ENCODE measurements around the gene PFAS.

The PFAS gene

GRCh38 chr17:8284126-8284525, 35.0 kb downstream of the PFAS start:
- TF ChIP-seq CTCF (IDR thresholded peaks at IDR 0.05; ENCODE audit: borderline replicate concordance, insufficient read depth, low read depth, low read length): no peak
- no peak overlapping the region for H3K4me3 ChIP-seq (ENCODE audit: low read depth, low read length)

GRCh38 chr17:8285270-8286181, 36.4 kb downstream of the PFAS start:
- TF ChIP-seq CTCF (IDR thresholded peaks at IDR 0.05; ENCODE audit: borderline replicate concordance, insufficient read depth, low read depth, low read length): no peak
- H3K4me3 ChIP-seq (ENCODE audit: low read depth, low read length): no peak overlapping the region

DNA sequence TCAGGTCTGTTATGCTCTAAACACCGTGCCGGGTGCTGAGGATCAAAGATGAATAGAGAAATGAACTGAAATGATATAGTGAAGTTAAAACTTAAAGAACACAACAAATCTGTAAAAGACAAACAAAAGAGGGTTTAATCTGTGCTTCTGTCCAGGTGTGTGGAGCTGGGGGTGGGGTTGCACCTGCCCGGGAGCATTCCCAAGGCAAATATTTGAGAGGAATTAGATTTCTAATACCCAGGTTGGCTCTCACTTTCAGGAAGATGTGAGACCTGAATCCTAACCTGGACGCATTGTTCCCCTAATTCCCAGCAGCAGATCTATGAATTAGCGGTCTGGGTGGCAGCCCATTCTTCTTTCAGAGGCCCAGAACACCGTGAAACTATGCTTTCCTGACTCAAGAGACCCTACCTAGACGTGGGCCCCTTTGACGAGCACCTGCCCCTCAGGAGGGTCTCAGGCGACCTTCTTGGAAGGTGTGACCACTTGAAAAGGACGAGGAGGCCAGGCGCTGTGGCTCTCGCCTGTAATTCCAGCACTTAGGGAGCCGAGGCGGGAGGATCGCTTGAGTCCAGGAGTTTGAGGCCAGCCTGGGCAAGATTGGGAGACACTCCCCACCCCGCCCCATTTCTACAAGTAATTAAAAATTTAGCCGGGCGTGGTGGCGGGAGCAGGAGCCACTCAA, 38.7 kb downstream of the PFAS start:
- TF ChIP-seq CTCF (IDR thresholded peaks at IDR 0.05; ENCODE audit: borderline replicate concordance, insufficient read depth, low read depth, low read length): no peak
- H3K4me3 ChIP-seq (ENCODE audit: low read depth, low read length): peak overlapping the region; percentile 68

DNA sequence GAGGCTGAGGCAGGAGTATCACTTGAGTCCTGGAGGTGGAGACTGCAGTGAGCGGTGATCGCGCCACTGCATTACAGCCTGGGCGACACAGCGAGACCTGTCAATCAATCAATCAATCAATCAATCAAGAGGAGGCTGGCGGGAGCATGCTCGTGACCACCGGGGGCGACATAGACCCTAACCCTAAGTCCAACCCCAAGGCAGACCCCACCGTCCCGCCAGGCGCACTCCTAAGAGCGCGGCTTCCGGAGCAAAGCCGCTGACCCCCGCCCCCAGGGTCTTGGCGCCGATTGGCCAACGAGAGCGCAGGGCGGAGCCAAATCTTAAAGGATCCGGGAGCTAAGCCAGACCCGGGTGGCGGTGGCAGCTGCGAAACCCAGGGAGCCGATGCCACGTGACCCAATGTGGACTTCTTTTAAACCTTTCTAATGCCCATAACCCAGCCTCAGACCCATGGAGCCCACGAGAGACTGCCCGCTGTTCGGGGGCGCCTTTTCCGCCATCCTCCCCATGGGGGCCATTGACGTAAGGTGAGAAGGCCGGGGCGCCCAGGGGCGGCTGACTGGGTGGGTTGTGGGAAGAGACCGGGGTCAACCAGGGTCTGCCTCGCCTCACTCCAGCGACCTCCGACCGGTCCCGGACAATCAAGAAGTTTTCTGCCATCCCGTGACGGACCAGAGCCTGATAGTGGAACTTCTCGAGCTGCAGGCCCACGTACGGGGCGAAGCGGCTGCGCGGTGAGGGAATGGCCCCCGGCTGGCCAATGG, 39.4 kb downstream of the PFAS start, which contains the start of gene RANGRF:
Gene RANGRF, plus strand, starts transcription at position 335 of the 767 bp plus-strand sequence. Its CDS starts 119 bp downstream, at position 454.
- no peak for TF ChIP-seq CTCF (IDR thresholded peaks at IDR 0.05; ENCODE audit: borderline replicate concordance, insufficient read depth, low read depth, low read length)
- H3K4me3 ChIP-seq (ENCODE audit: low read depth, low read length): peak within 1 kb of the TSS; percentile 68

DNA sequence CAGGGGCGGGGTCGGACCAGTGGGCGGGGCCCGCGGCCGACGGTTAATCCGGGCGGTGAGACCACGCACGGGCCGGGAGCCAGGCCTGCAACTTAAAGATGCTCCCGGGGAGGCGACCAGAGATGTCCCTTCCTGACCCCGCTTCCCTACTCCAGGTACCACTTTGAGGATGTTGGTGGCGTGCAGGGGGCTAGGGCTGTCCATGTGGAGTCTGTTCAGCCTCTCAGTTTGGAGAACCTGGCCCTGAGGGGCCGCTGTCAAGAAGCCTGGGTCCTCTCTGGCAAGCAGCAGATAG, 40.0 kb downstream of the PFAS start:
- peak overlapping the region; percentile 68 for H3K4me3 ChIP-seq (ENCODE audit: low read depth, low read length)
- no peak for TF ChIP-seq CTCF (IDR thresholded peaks at IDR 0.05; ENCODE audit: borderline replicate concordance, insufficient read depth, low read depth, low read length)

GRCh38 chr17:8290043-8290442, 41.0 kb downstream of the PFAS start:
- no peak for TF ChIP-seq CTCF (IDR thresholded peaks at IDR 0.05; ENCODE audit: borderline replicate concordance, insufficient read depth, low read depth, low read length)
- H3K4me3 ChIP-seq (ENCODE audit: low read depth, low read length): no peak overlapping the region
